ENCODE measurements around the gene ZNF462.

GRCh38 chr9:106883626-106884190, 20.7 kb downstream of the ZNF462 start:
- TF ChIP-seq ZNF670 (CRISPR knock-in tag; IDR thresholded peaks at IDR 0.05; ENCODE audit: borderline replicate concordance) (no peak), TARDBP (CRISPR knock-in tag; IDR thresholded peaks at IDR 0.05) (no peak), JUN (CRISPR knock-in tag; IDR thresholded peaks at IDR 0.05) (no peak), ATF2 (CRISPR knock-in tag; IDR thresholded peaks at IDR 0.05) (no peak), NFATC3 (CRISPR knock-in tag; IDR thresholded peaks at IDR 0.05) (no peak), NFE2L1 (CRISPR knock-in tag; IDR thresholded peaks at IDR 0.05; ENCODE audit: borderline replicate concordance) (no peak), JUNB (CRISPR knock-in tag; IDR thresholded peaks at IDR 0.05; ENCODE audit: borderline replicate concordance) (no peak), PHF5A (CRISPR knock-in tag; IDR thresholded peaks at IDR 0.05; ENCODE audit: low read depth, unreplicated experiment) (no peak), KDM2A (CRISPR knock-in tag; IDR thresholded peaks at IDR 0.05; ENCODE audit: borderline replicate concordance, low read depth) (no peak), ZIK1 (CRISPR knock-in tag; IDR thresholded peaks at IDR 0.05; ENCODE audit: borderline replicate concordance, low read depth) (no peak)
